H9 (cell line): Measurements from ENCODE around the gene EDC3. TPM values are rescaled to one million over a fixed set of nuclear protein-coding genes. Genes with fewer than 3 reads are reported as not detected.

Experiments used
- DNase-seq: peaks from one replicate; pipeline ENCODE4 v3.0.0-alpha.2; 2017
- H2AFZ ChIP-seq: one replicate; pipeline ENCODE4 v1.6.1; 2013; ENCODE audit warnings: mild to moderate bottlenecking, low read length, control low read depth, moderate library complexity
- H2AK5ac ChIP-seq: 2 replicates; pipeline ENCODE4 v1.6.1; 2013; ENCODE audit warnings: low read length, control low read depth, mixed read lengths; ENCODE audit not compliant: insufficient read length
- H2BK120ac ChIP-seq: one replicate; pipeline ENCODE4 v1.6.1; 2013; ENCODE audit warnings: low read depth, mild to moderate bottlenecking, low read length, control low read depth, inconsistent platforms; ENCODE audit not compliant: poor library complexity, severe bottlenecking
- H2BK12ac ChIP-seq: 2 replicates; pipeline ENCODE4 v1.6.1; 2013; ENCODE audit warnings: low read length, control low read depth, mixed read lengths, low read depth; ENCODE audit not compliant: insufficient read length
- H2BK15ac ChIP-seq: 2 replicates; pipeline ENCODE4 v1.6.1; 2013; ENCODE audit warnings: low read depth, low read length, control low read depth
- H2BK20ac ChIP-seq: one replicate; pipeline ENCODE4 v1.6.1; 2013; ENCODE audit warnings: low read depth, mild to moderate bottlenecking, low read length, control low read depth, inconsistent platforms; ENCODE audit not compliant: poor library complexity, severe bottlenecking
- H2BK5ac ChIP-seq: 2 replicates; pipeline ENCODE4 v1.6.1; 2013; ENCODE audit warnings: low read length, control low read depth, mixed read lengths; ENCODE audit not compliant: insufficient read length
- H3K14ac ChIP-seq: 2 replicates; pipeline ENCODE4 v1.6.1; 2013; ENCODE audit warnings: low read length, control low read depth; ENCODE audit not compliant: insufficient read depth
- H3K18ac ChIP-seq: 2 replicates; pipeline ENCODE4 v1.6.1; 2013; ENCODE audit warnings: low read depth, mild to moderate bottlenecking, mixed read lengths, low read length, control low read depth; ENCODE audit not compliant: insufficient read length
- H3K23ac ChIP-seq: 2 replicates; pipeline ENCODE4 v1.6.1; 2013; ENCODE audit warnings: low read length, control low read depth, mixed read lengths, low read depth; ENCODE audit not compliant: insufficient read length
- H3K23me2 ChIP-seq: 2 replicates; pipeline ENCODE4 v1.6.1; 2013; ENCODE audit warnings: low read depth, mild to moderate bottlenecking, mixed read lengths, low read length, control low read depth; ENCODE audit not compliant: insufficient read length, poor library complexity, severe bottlenecking
- H3K27ac ChIP-seq: 2 replicates; pipeline ENCODE4 v1.5.1; 2013; ENCODE audit warnings: low read length, control low read depth, mixed read lengths, low read depth; ENCODE audit not compliant: insufficient read length
- H3K27me3 ChIP-seq: 2 replicates; pipeline ENCODE4 v1.6.1; 2013; ENCODE audit warnings: low read length, control low read depth, inconsistent platforms; ENCODE audit not compliant: insufficient read depth
- H3K4ac ChIP-seq: 2 replicates; pipeline ENCODE4 v1.6.1; 2013; ENCODE audit warnings: low read depth, mild to moderate bottlenecking, control low read depth, inconsistent platforms, low read length, moderate library complexity
- H3K4me1 ChIP-seq: 2 replicates; pipeline ENCODE4 v1.6.1; 2013; ENCODE audit warnings: low read length, control low read depth, inconsistent platforms; ENCODE audit not compliant: insufficient read depth
- H3K4me2 ChIP-seq: 2 replicates; pipeline ENCODE4 v1.6.1; 2013; ENCODE audit warnings: low read length, control low read depth, mixed read lengths; ENCODE audit not compliant: insufficient read length, insufficient read depth
- H3K56ac ChIP-seq: 2 replicates; pipeline ENCODE4 v1.6.1; 2013; ENCODE audit warnings: low read depth, mild to moderate bottlenecking, mixed read lengths, low read length, control low read depth; ENCODE audit not compliant: insufficient read length
- H3K79me1 ChIP-seq: 2 replicates; pipeline ENCODE4 v1.6.1; 2013; ENCODE audit warnings: low read depth, mild to moderate bottlenecking, moderate library complexity, low read length, control low read depth, inconsistent platforms; ENCODE audit not compliant: insufficient read depth, poor library complexity, severe bottlenecking
- H3K79me2 ChIP-seq: 2 replicates; pipeline ENCODE4 v1.6.1; 2013; ENCODE audit warnings: low read length, control low read depth, inconsistent platforms; ENCODE audit not compliant: insufficient read depth
- H3K9ac ChIP-seq: 2 replicates; pipeline ENCODE4 v1.6.1; 2013; ENCODE audit warnings: low read length, control low read depth, mixed read lengths; ENCODE audit not compliant: insufficient read length; ENCODE audit errors: extremely low read depth
- H3K9me3 ChIP-seq: one replicate; pipeline ENCODE4 v1.6.1; 2013; ENCODE audit warnings: low read depth, low read length, inconsistent platforms; ENCODE audit not compliant: control insufficient read depth
- H3T11ph ChIP-seq: one replicate; pipeline ENCODE4 v1.6.1; 2013; ENCODE audit warnings: mild to moderate bottlenecking, low read length, control low read depth, inconsistent platforms
- H4K20me1 ChIP-seq: one replicate; pipeline ENCODE4 v1.6.1; 2013; ENCODE audit not compliant: control insufficient read depth, insufficient read length, insufficient read depth
- H4K5ac ChIP-seq: 2 replicates; pipeline ENCODE4 v1.6.1; 2013; ENCODE audit warnings: low read depth, mild to moderate bottlenecking, mixed read lengths, low read length, control low read depth; ENCODE audit not compliant: insufficient read length
- H4K8ac ChIP-seq: replicated peaks from 2 replicates; pipeline ENCODE4 v1.6.1; 2013; ENCODE audit warnings: low read length, control low read depth, mixed read lengths, low read depth; ENCODE audit not compliant: insufficient read length
- H4K91ac ChIP-seq: 2 replicates; pipeline ENCODE4 v1.6.1; 2013; ENCODE audit warnings: low read depth, mild to moderate bottlenecking, moderate library complexity, mixed read lengths, low read length, control low read depth; ENCODE audit not compliant: insufficient read length
- H3K27ac Mint-ChIP-seq, 3 experiments: 2 replicates in 2 of 3; 3 replicates in 1 of 3; pipeline ENCODE4 v1.8.0; 2020 to 2021; ENCODE audit warnings: mixed read lengths in 3 of 3, mild to moderate bottlenecking in 1 of 3, moderate library complexity in 1 of 3
- H3K27me3 Mint-ChIP-seq: 2 replicates; pipeline ENCODE4 v1.8.0; 2021; ENCODE audit warnings: low read depth, mild to moderate bottlenecking, moderate library complexity, mixed read lengths
- H3K36me3 Mint-ChIP-seq, 3 experiments: 2 replicates in 2 of 3; 3 replicates in 1 of 3; pipeline ENCODE4 v1.8.0; 2020 to 2021; ENCODE audit warnings: low read depth in 3 of 3, mixed read lengths in 3 of 3; ENCODE audit not compliant: insufficient read depth in 1 of 3
- H3K4me1 Mint-ChIP-seq, 2 experiments: 2 replicates each; pipeline ENCODE4 v1.8.0; 2020; ENCODE audit warnings: mixed read lengths in 2 of 2
- H3K4me3 Mint-ChIP-seq, 2 experiments: 2 replicates in 1 of 2; 3 replicates in 1 of 2; pipeline ENCODE4 v1.8.0; 2020 to 2021; ENCODE audit warnings: mild to moderate bottlenecking in 2 of 2, mixed read lengths in 2 of 2, moderate library complexity in 1 of 2
- H3K9me3 Mint-ChIP-seq, 2 experiments: 2 replicates in 1 of 2; 3 replicates in 1 of 2; pipeline ENCODE4 v1.8.0; 2020; ENCODE audit warnings: mild to moderate bottlenecking in 2 of 2, mixed read lengths in 2 of 2, moderate library complexity in 1 of 2
- CTCF ChIP-seq: fragments of 200-600 bp; sonication (generic); conservative IDR thresholded peaks from 3 replicates; pipeline ENCODE4 v1.8.0; 2021; ENCODE audit warnings: antibody characterized with exemption, mild to moderate bottlenecking
- WGBS: extraction: QIAGEN DNeasy Blood & Tissue Kit; methylation state at CpG from one replicate; pipeline ENCODE4 v1.1.7; 2013; ENCODE audit warnings: missing lambda C conversion rate, low lambda C conversion rate, mixed read lengths; ENCODE audit not compliant: insufficient read length; ENCODE audit errors: extremely low coverage; 5-methylcytosine and 5-hydroxymethylcytosine counted together
- total RNA-seq: library from RNA; stranded (reverse); gene quantifications from 2 replicates; pipeline ENCODE4 v1.2.1, GENCODE V29; 2021

EDC3 gene
- total RNA-seq, 1 experiment from 2014 or later = 60.5 TPM

GRCh38 chr15:74611834-74612233 lies 84.0 kb downstream of the EDC3 start:
- Histone ChIP-seq H4K20me1 (no peaks in the 10 kb centered on the region), H3K27me3 (no peaks in the 10 kb centered on the region; the same call in 1 of the 2 replicates), H2AFZ (no peak overlapping the region), H3K23ac (no peak overlapping the region), H3K4me2 (no peak overlapping the region), H2BK5ac (no peak overlapping the region), H2BK15ac (no peak overlapping the region), H3K56ac (no peak overlapping the region), H3K23me2 (peaks cover 16% of the 10 kb centered on the region), H3K79me1 (peaks cover 6% of the 10 kb centered on the region), H2BK120ac (no peak overlapping the region), H3K9ac (no peak overlapping the region), H3K4ac (no peak overlapping the region), H3T11ph (no peak overlapping the region), H2BK20ac (no peak overlapping the region), H2BK12ac (no peak overlapping the region), H2AK5ac (no peak overlapping the region), H4K91ac (no peak overlapping the region), H3K27ac (no peak overlapping the region), H3K9me3 (no peaks in the 10 kb centered on the region), H3K14ac (no peak overlapping the region), H3K18ac (no peak overlapping the region), H3K4me1 (no peaks in the 10 kb centered on the region), H4K8ac (no peak overlapping the region), H4K5ac (no peak overlapping the region), H3K79me2 (peaks cover 10% of the 10 kb centered on the region; the same call in 1 of the 2 replicates)
- Mint-ChIP-seq H3K27ac (no peak overlapping the region), H3K9me3 (no peaks in the 10 kb centered on the region), H3K4me1 (peaks cover 10 to 12% of the 10 kb centered on the region in 2 experiments), H3K27me3 (peaks cover 31% of the 10 kb centered on the region), H3K36me3 (no peaks in the 10 kb centered on the region), H3K4me3 (no peak overlapping the region)
- no CpG with 5 or more reads among the region's 6 CpGs for WGBS
- DNase-seq = no peak
- no peak for TF ChIP-seq CTCF
